HEK293T (cell line): ENCODE measurements around the gene G3BP1.

Experiments used
- CTCF ChIA-PET: fragments of 350-600 bp; formaldehyde crosslinking; extraction: SDS; loops from one replicate; lab custom pipeline; 2021; ENCODE audit warnings: antibody characterized with exemption, inconsistent platforms; lab: Yijun Ruan, JAX
- POLR2A ChIA-PET: fragments of 350-600 bp; formaldehyde crosslinking; extraction: SDS; loops from one replicate; lab custom pipeline; 2020; ENCODE audit warnings: antibody characterized with exemption, inconsistent platforms; lab: Yijun Ruan, JAX
- DNase-seq: peaks from one replicate; pipeline ENCODE4 v3.0.0; 2012; ENCODE audit warnings: mixed read lengths; ENCODE audit errors: extremely low spot score
- ARNT ChIP-seq: fragments of 450-650 bp; IDR thresholded peaks from 2 replicates; pipeline ENCODE4 v1.6.1; 2017; ENCODE audit warnings: mild to moderate bottlenecking
- BHLHE40 ChIP-seq: fragments of 450-650 bp; IDR thresholded peaks from 2 replicates; pipeline ENCODE4 v1.6.1; 2016; ENCODE audit warnings: mild to moderate bottlenecking, moderate library complexity, borderline replicate concordance
- CTBP1 ChIP-seq: fragments of 450-650 bp; IDR thresholded peaks from 2 replicates; pipeline ENCODE4 v1.6.1; 2016; ENCODE audit warnings: borderline replicate concordance
- ELF4 ChIP-seq: fragments of 450-650 bp; IDR thresholded peaks from 2 replicates; pipeline ENCODE4 v1.6.1; 2017; ENCODE audit warnings: antibody characterized with exemption
- FOXA1 ChIP-seq: fragments of 450-650 bp; IDR thresholded peaks from 2 replicates; pipeline ENCODE4 v1.6.1; 2016; ENCODE audit warnings: mild to moderate bottlenecking
- FOXK2 ChIP-seq: fragments of 450-650 bp; IDR thresholded peaks from 2 replicates; pipeline ENCODE4 v1.6.1; 2016; ENCODE audit warnings: mild to moderate bottlenecking
- FOXM1 ChIP-seq: fragments of 450-650 bp; IDR thresholded peaks from 2 replicates; pipeline ENCODE4 v1.6.1; 2017; ENCODE audit warnings: mild to moderate bottlenecking, borderline replicate concordance
- HDGF ChIP-seq: fragments of 450-650 bp; IDR thresholded peaks from 2 replicates; pipeline ENCODE4 v1.6.1; 2017; ENCODE audit warnings: antibody characterized with exemption, borderline replicate concordance
- L3MBTL2 ChIP-seq: fragments of 450-650 bp; conservative IDR thresholded peaks from 2 replicates; pipeline ENCODE4 v1.6.1; 2016; ENCODE audit warnings: mild to moderate bottlenecking
- LEF1 ChIP-seq: fragments of 450-650 bp; IDR thresholded peaks from 2 replicates; pipeline ENCODE4 v1.6.1; 2017; ENCODE audit warnings: mild to moderate bottlenecking, borderline replicate concordance
- NFRKB ChIP-seq: fragments of 450-650 bp; IDR thresholded peaks from 2 replicates; pipeline ENCODE4 v1.6.1; 2016; ENCODE audit warnings: mild to moderate bottlenecking, moderate library complexity
- SP1 ChIP-seq: fragments of 450-650 bp; IDR thresholded peaks from 2 replicates; pipeline ENCODE4 v1.6.1; 2017
- SUZ12 ChIP-seq: fragments of 450-650 bp; IDR thresholded peaks from 2 replicates; pipeline ENCODE4 v1.6.1; 2016; ENCODE audit warnings: mild to moderate bottlenecking
- TARDBP ChIP-seq: fragments of 450-650 bp; IDR thresholded peaks from 2 replicates; pipeline ENCODE4 v1.6.1; 2016
- ZNF384 ChIP-seq: fragments of 450-650 bp; IDR thresholded peaks from 2 replicates; pipeline ENCODE4 v1.6.1; 2016
- TF ChIP-seq, protein P1 (sequence below): fragments of 450-650 bp; IDR thresholded peaks from 2 replicates; pipeline ENCODE4 v1.6.1; 2016

G3BP1 gene

DNA sequence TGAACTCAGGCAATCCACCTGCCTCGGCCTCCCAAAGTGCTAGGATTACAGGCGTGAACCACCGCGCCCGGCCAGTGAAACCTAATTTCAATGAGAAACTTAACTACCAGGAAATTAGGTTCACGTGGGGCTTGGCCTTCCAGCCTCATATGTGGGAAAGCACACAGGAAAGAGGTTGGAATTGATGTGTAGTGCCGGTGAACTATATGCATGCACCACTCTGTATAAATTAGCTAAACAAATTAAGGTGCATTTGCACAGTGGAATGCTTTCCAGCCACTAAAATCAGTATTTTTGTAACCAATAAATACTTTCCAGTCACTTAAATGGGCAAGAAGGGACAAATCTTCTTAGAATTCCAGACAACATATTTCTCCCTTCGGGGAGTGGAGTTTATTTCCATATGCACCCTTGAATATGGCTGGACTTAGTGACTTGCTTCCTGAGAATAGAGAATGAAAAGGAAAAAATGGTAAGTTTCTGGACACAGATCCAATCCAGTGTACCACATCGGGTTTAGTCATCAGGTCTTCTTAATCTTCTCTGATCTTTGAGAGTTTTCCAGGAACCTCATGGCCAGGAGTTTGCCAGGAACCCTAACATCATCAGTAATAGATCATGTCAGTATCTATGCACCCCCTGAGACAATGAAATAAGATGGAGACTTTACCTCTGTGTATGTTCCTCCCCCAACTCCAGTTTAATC is 38.2 kb upstream of the G3BP1 start:
- DNase-seq = no peak
- no peak for TF ChIP-seq FOXM1
- TF ChIP-seq TARDBP = no peak
- TF ChIP-seq BHLHE40 = no peak
- no peak for TF ChIP-seq ARNT
- CTCF ChIA-PET = no interaction called here
- POLR2A ChIA-PET = no interaction called here

DNA sequence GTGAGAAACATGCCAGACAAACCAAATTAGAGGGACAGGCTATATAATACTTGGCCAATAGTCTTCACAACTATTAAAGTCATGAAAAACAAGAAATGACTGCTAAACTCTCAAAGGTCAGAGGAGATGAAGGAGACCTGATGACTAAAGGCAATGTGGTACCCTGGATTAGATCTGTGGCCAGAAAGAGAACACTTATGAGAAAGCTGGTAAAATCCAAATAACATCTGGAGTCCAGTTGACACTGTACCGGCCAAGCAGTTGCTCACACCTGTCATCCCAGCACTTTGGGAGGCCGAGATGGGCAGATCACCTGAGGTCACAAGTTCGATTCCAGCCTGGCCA is 37.7 kb upstream of the G3BP1 start:
- ChIA-PET POLR2A (no interaction called here), CTCF (no interaction called here)
- TF ChIP-seq ELF4 (no peak), FOXK2 (no peak), ARNT (no peak), CTBP1 (no peak)
- TF ChIP-seq, protein P1, sequence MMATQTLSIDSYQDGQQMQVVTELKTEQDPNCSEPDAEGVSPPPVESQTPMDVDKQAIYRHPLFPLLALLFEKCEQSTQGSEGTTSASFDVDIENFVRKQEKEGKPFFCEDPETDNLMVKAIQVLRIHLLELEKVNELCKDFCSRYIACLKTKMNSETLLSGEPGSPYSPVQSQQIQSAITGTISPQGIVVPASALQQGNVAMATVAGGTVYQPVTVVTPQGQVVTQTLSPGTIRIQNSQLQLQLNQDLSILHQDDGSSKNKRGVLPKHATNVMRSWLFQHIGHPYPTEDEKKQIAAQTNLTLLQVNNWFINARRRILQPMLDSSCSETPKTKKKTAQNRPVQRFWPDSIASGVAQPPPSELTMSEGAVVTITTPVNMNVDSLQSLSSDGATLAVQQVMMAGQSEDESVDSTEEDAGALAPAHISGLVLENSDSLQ = no peak
- DNase-seq = no peak

DNA sequence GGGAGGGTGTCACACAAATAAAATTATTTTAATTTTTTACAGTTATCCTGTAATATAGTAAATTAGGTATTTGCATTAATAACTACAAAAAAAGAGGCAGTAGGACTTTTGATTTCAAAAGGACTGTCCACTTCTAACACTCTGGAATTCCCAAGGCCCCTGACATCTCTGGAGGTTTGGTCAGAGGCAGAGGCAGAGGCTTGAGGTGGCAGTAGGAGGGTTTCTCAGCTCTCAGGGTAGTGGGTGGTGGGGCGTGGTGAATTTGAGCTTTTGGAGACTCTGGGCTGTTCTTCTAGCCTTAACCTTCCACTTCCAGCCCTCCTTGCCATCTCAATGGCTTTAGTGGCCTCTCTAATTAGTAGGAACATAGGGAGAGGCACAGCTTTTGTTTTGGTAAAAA is 36.1 kb upstream of the G3BP1 start:
- POLR2A ChIA-PET = no interaction called here
- no peak for DNase-seq
- CTCF ChIA-PET = interaction anchor here (1.2 kb wide), 1 partner anchor 83 kb away, joined by 3 read pairs; no protein-coding TSS in a partner anchor

DNA sequence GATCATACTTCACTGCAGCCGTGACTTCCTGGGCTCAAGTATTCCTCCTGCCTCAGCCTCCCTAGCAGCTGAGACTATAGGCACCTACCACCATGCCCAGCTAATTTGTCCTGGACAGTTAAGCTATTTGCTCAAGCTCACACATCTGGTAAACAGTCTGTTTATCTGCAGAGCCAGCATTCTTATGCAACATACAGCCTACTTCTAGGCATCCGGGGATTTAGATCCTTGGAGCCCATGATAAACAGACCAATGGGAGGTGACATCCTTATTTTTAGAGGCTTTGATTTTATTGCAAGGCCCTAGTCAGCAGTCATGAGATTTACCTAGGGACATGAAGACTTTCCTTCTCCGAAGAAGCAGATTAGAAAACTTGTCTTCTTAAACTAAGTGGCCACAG is 34.3 kb upstream of the G3BP1 start:
- POLR2A ChIA-PET = interaction anchor here (1.2 kb wide), 1 partner anchor 51 kb away, joined by 4 read pairs; the partner anchor contains the start of gene SPARC
- no peak for DNase-seq
- CTCF ChIA-PET = interaction anchor here (0.7 to 1.0 kb wide), 2 partner anchors 79 to 85 kb away, joined by 3 to 5 read pairs; no protein-coding TSS in a partner anchor
- TF ChIP-seq TARDBP = no peak
- TF ChIP-seq FOXA1 = no peak
- TF ChIP-seq CTBP1 = no peak
- no peak for TF ChIP-seq SUZ12
- TF ChIP-seq NFRKB = no peak
- TF ChIP-seq ELF4 = no peak
- no peak for TF ChIP-seq BHLHE40
- TF ChIP-seq LEF1 = no peak
- TF ChIP-seq SP1 = no peak
- TF ChIP-seq, protein P1 = no peak
- no peak for TF ChIP-seq L3MBTL2
- TF ChIP-seq FOXM1 = no peak
- TF ChIP-seq FOXK2 = no peak
- no peak for TF ChIP-seq ARNT
- no peak for TF ChIP-seq HDGF

More for the DNA sequence above, 36.1 kb upstream of the G3BP1 start:
- TF ChIP-seq, protein P1 = no peak
- no peak for TF ChIP-seq SUZ12
- TF ChIP-seq ZNF384 = no peak
- no peak for TF ChIP-seq ELF4
- no peak for TF ChIP-seq HDGF
- no peak for TF ChIP-seq FOXK2
- TF ChIP-seq FOXM1 = no peak
- TF ChIP-seq ARNT = no peak
- TF ChIP-seq BHLHE40 = no peak
- no peak for TF ChIP-seq L3MBTL2
- no peak for TF ChIP-seq CTBP1
- no peak for TF ChIP-seq SP1
- TF ChIP-seq FOXA1 = no peak
- TF ChIP-seq LEF1 = no peak
- TF ChIP-seq NFRKB = no peak
- no peak for TF ChIP-seq TARDBP

DNA sequence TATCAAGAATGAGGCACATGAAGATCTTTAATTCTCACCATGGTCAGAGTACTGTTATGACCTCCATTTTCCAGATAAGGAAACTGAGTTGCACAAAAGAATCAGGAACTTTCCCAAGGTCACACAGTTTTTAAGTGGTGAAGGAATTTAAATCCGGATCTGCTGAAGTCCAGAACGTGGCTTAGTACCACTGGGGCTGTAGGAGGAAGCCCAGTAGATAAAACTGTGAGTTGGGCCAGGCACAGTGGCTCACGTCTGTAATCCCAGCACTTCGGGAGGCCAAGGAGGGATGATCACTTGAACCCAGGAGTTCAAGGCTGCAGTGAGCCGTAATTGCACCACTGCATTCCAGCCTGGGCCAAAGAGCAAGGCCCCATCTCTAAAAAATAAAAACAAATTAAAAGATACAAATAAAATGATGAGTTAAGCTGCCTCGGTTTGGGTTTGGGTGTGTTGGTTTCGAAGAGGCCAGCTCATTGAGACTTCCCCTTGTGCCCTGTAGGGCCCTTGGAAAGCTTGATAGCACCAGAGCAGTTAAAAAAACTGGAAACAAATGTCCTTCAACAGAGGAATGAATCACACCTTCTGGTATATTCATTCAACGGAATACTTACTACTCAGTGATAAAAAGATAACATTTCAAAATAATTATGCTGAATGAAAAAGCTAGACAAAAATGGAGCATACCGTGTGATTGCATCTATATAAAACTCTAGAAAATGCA is 33.5 kb upstream of the G3BP1 start:
- DNase-seq = no peak
- TF ChIP-seq NFRKB (no peak), SP1 (no peak), ZNF384 (no peak), CTBP1 (no peak), ELF4 (no peak), SUZ12 (no peak), TARDBP (no peak), BHLHE40 (no peak), L3MBTL2 (no peak), FOXM1 (no peak), FOXA1 (no peak), FOXK2 (no peak), HDGF (no peak), LEF1 (no peak), ARNT (no peak)
- TF ChIP-seq, protein P1 = no peak
- ChIA-PET POLR2A (interaction anchor here (1.0 kb wide), 1 partner anchor 54 kb away, joined by 4 read pairs; no protein-coding TSS in a partner anchor), CTCF (interaction anchor here (0.8 to 4.9 kb wide), 3 partner anchors 77 to 86 kb away, joined by 3 to 61 read pairs (median 37); no protein-coding TSS in a partner anchor)
